H1 (cell line): ENCODE data around the gene SYT14. TPM values are rescaled to one million over a fixed set of nuclear protein-coding genes. Genes with fewer than 3 reads are reported as not detected.

Experiments
- BRCA1 ChIP-seq: IDR thresholded peaks from 2 replicates; pipeline ENCODE4 v1.6.1; 2012; ENCODE audit warnings: low read depth, low read length, improper control_type of control experiment
- HDAC6 ChIP-seq: IDR thresholded peaks from one replicate; pipeline ENCODE4 v1.7.1; 2012; ENCODE audit warnings: low read depth, mild to moderate bottlenecking, inconsistent platforms, low read length, moderate library complexity
- MAFK ChIP-seq: IDR thresholded peaks from 2 replicates; pipeline ENCODE4 v1.6.1; 2012; ENCODE audit warnings: low read depth, mild to moderate bottlenecking, improper control_type of control experiment, low read length
- RAD21 ChIP-seq, 2 experiments: IDR thresholded peaks in 1 of 2; conservative IDR thresholded peaks in 1 of 2; 2 replicates each; pipeline ENCODE4 v1.6.1; 2011; ENCODE audit warnings: low read depth in 2 of 2, low read length in 2 of 2, improper control_type of control experiment in 1 of 2, inconsistent platforms in 1 of 2, mild to moderate bottlenecking in 1 of 2, moderate library complexity in 1 of 2
- TAF1 ChIP-seq: IDR thresholded peaks from 2 replicates; pipeline ENCODE4 v1.6.1; 2011; ENCODE audit warnings: mild to moderate bottlenecking, low read depth, low read length
- TAF7 ChIP-seq: optimal IDR thresholded peaks from 2 replicates; pipeline ENCODE3; 2011; ENCODE audit warnings: low read depth, mild to moderate bottlenecking, inconsistent platforms, low read length, moderate library complexity, borderline replicate concordance
- polyA plus RNA-seq, 7 experiments: library from polyadenylated mRNA; depleted of rRNA in 3 of 7; stranded (reverse) in 5 of 7; unstranded in 2 of 7; fragments of >200 nt in 5 of 7; fragments of 200-250 nt in 2 of 7; gene quantifications; 1 replicate in 5 of 7; 2 replicates in 1 of 7; 4 replicates in 1 of 7; pipeline versions ENCODE4 v1.2.1 to v1.2.3, GENCODE V29; 2011 to 2013; ENCODE audit warnings: missing spikeins in 2 of 7, mixed read lengths in 2 of 7
- total RNA-seq: library from RNA; stranded (reverse); fragmentation: NEBNext Ultra II Directional; extraction: Animal tissue kit (Norgen Biotek cat#: 25700); gene quantifications from 2 replicates; pipeline ENCODE4 v1.2.1, GENCODE V29; 2021

The SYT14 gene
- total and polyA plus RNA-seq, 2 of the 8 experiments (the other 6 are each of a cell fraction or from before 2014, with no cell fraction given): 2.3 to 18.4 TPM

- TF ChIP-seq TAF1 (no peak), HDAC6 (no peak), BRCA1 (no peak), TAF7 (no peak), MAFK (no peak), RAD21 (IDR thresholded peaks at IDR 0.05 in 1 of 2, conservative IDR thresholded peaks at IDR 0.05 in 1 of 2; ENCODE audit: low read depth in 2 of 2, low read length in 2 of 2) (no peak)
- TF ChIP-seq, all 59 proteins: peak for 0
These were observed 269.8 kb downstream of the SYT14 start (continued) for GRCh38 chr1:210207597-210208450.
